ENCODE results near the gene RAET1G.
"Not testable (repeated sequence)": the region's sequence is repeated elsewhere in the genome, so short reads cannot be mapped to it uniquely, and the experiment has no call there.

DNA sequence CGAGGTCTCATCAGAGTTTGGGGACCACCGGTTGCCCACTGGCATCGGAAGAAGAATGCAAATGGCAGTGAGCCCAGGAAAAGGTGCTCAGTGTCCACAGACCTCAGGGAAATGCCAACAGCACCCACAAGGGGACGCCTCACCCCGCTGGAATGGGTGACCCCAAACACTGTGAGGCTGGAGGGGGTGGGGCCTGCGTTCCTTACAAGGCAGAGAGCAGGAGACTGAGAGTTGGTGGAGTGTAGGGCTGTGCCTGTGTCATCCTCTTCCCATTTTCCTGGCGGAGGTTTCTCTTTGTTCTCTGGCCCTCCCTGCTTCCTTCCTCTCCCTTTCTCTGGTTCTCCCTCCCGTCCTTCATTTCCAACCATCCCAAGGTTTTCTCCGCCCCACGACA is 31.0 kb upstream of the RAET1G start:
- TF ChIP-seq, protein P1, sequence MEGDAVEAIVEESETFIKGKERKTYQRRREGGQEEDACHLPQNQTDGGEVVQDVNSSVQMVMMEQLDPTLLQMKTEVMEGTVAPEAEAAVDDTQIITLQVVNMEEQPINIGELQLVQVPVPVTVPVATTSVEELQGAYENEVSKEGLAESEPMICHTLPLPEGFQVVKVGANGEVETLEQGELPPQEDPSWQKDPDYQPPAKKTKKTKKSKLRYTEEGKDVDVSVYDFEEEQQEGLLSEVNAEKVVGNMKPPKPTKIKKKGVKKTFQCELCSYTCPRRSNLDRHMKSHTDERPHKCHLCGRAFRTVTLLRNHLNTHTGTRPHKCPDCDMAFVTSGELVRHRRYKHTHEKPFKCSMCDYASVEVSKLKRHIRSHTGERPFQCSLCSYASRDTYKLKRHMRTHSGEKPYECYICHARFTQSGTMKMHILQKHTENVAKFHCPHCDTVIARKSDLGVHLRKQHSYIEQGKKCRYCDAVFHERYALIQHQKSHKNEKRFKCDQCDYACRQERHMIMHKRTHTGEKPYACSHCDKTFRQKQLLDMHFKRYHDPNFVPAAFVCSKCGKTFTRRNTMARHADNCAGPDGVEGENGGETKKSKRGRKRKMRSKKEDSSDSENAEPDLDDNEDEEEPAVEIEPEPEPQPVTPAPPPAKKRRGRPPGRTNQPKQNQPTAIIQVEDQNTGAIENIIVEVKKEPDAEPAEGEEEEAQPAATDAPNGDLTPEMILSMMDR (IDR thresholded peaks at IDR 0.05) = not testable (repeated sequence)
- TF ChIP-seq SIN3A (IDR thresholded peaks at IDR 0.05; ENCODE audit: borderline replicate concordance, low read depth, low read length) = not testable (repeated sequence)

All from SK-N-SH (cell line).